Measurements from ENCODE around the gene C2orf76.
"Not testable (repeated sequence)": the region's sequence is repeated elsewhere in the genome, so short reads cannot be mapped to it uniquely, and the experiment has no call there.

C2orf76 gene

GRCh38 chr2:119278946-119279345 is 87.7 kb downstream of the C2orf76 start:
- Histone ChIP-seq H3K27me3 (replicated peaks; ENCODE audit: control insufficient read depth, insufficient read depth, low read length, poor library complexity, severe bottlenecking) (no peaks in the 10 kb centered on the region), H3K36me3 (ENCODE audit: control insufficient read depth, insufficient read depth, low read length) (no peaks in the 10 kb centered on the region), H3K4me3 (ENCODE audit: insufficient read depth, low read depth, low read length, poor library complexity, severe bottlenecking) (no peak overlapping the region), H3K4me1 (ENCODE audit: control insufficient read depth, insufficient read depth, low read length, poor library complexity, severe bottlenecking) (no peaks in the 10 kb centered on the region), H3K27ac (ENCODE audit: insufficient read depth, low read length, poor library complexity, severe bottlenecking) (no peak overlapping the region), H3K9me3 (ENCODE audit: control insufficient read depth, low read length) (no peaks in the 10 kb centered on the region)
- no peak for DNase-seq

- not testable (repeated sequence) for H3K27me3 ChIP-seq (replicated peaks; ENCODE audit: control insufficient read depth, insufficient read depth, low read length, poor library complexity, severe bottlenecking); DNase-seq; H3K9me3 ChIP-seq (ENCODE audit: control insufficient read depth, low read length); H3K4me3 ChIP-seq (ENCODE audit: insufficient read depth, low read depth, low read length, poor library complexity, severe bottlenecking); H3K36me3 ChIP-seq (ENCODE audit: control insufficient read depth, insufficient read depth, low read length); H3K4me1 ChIP-seq (ENCODE audit: control insufficient read depth, insufficient read depth, low read length, poor library complexity, severe bottlenecking); H3K27ac ChIP-seq (ENCODE audit: insufficient read depth, low read length, poor library complexity, severe bottlenecking)
Measured at GRCh38 chr2:119278385-119278784, 88.2 kb downstream of the C2orf76 start.

GRCh38 chr2:119276864-119277263 is 89.8 kb downstream of the C2orf76 start:
- H3K9me3 ChIP-seq (ENCODE audit: control insufficient read depth, low read length): no peaks in the 10 kb centered on the region
- no peaks in the 10 kb centered on the region for H3K4me1 ChIP-seq (ENCODE audit: control insufficient read depth, insufficient read depth, low read length, poor library complexity, severe bottlenecking)
- no peak overlapping the region for H3K27ac ChIP-seq (ENCODE audit: insufficient read depth, low read length, poor library complexity, severe bottlenecking)
- H3K27me3 ChIP-seq (replicated peaks; ENCODE audit: control insufficient read depth, insufficient read depth, low read length, poor library complexity, severe bottlenecking): no peaks in the 10 kb centered on the region
- no peak for DNase-seq
- H3K36me3 ChIP-seq (ENCODE audit: control insufficient read depth, insufficient read depth, low read length): no peaks in the 10 kb centered on the region
- H3K4me3 ChIP-seq (ENCODE audit: insufficient read depth, low read depth, low read length, poor library complexity, severe bottlenecking): no peak overlapping the region

GRCh38 chr2:119267604-119268003 is 99.0 kb downstream of the C2orf76 start:
- Histone ChIP-seq H3K27me3 (replicated peaks; ENCODE audit: control insufficient read depth, insufficient read depth, low read length, poor library complexity, severe bottlenecking) (no peaks in the 10 kb centered on the region), H3K4me1 (ENCODE audit: control insufficient read depth, insufficient read depth, low read length, poor library complexity, severe bottlenecking) (no peaks in the 10 kb centered on the region), H3K36me3 (ENCODE audit: control insufficient read depth, insufficient read depth, low read length) (no peaks in the 10 kb centered on the region), H3K4me3 (ENCODE audit: insufficient read depth, low read depth, low read length, poor library complexity, severe bottlenecking) (no peak overlapping the region), H3K27ac (ENCODE audit: insufficient read depth, low read length, poor library complexity, severe bottlenecking) (no peak overlapping the region), H3K9me3 (ENCODE audit: control insufficient read depth, low read length) (no peaks in the 10 kb centered on the region)
- no peak for DNase-seq

- H3K27me3 ChIP-seq (replicated peaks; ENCODE audit: control insufficient read depth, insufficient read depth, low read length, poor library complexity, severe bottlenecking): no peaks in the 10 kb centered on the region
- DNase-seq: no peak
- no peaks in the 10 kb centered on the region for H3K36me3 ChIP-seq (ENCODE audit: control insufficient read depth, insufficient read depth, low read length)
- H3K27ac ChIP-seq (ENCODE audit: insufficient read depth, low read length, poor library complexity, severe bottlenecking): no peak overlapping the region
- no peaks in the 10 kb centered on the region for H3K4me1 ChIP-seq (ENCODE audit: control insufficient read depth, insufficient read depth, low read length, poor library complexity, severe bottlenecking)
- no peaks in the 10 kb centered on the region for H3K9me3 ChIP-seq (ENCODE audit: control insufficient read depth, low read length)
- no peak overlapping the region for H3K4me3 ChIP-seq (ENCODE audit: insufficient read depth, low read depth, low read length, poor library complexity, severe bottlenecking)
Measured at GRCh38 chr2:119266091-119266589, 100.5 kb downstream of the C2orf76 start.

GRCh38 chr2:119265693-119266066 is 101.0 kb downstream of the C2orf76 start:
- Histone ChIP-seq H3K9me3 (ENCODE audit: control insufficient read depth, low read length) (no peaks in the 10 kb centered on the region), H3K27ac (ENCODE audit: insufficient read depth, low read length, poor library complexity, severe bottlenecking) (no peak overlapping the region), H3K27me3 (replicated peaks; ENCODE audit: control insufficient read depth, insufficient read depth, low read length, poor library complexity, severe bottlenecking) (no peaks in the 10 kb centered on the region), H3K4me1 (ENCODE audit: control insufficient read depth, insufficient read depth, low read length, poor library complexity, severe bottlenecking) (no peaks in the 10 kb centered on the region), H3K36me3 (ENCODE audit: control insufficient read depth, insufficient read depth, low read length) (no peaks in the 10 kb centered on the region), H3K4me3 (ENCODE audit: insufficient read depth, low read depth, low read length, poor library complexity, severe bottlenecking) (no peak overlapping the region)
- no peak for DNase-seq

- no peak overlapping the region for H3K27ac ChIP-seq (ENCODE audit: insufficient read depth, low read length, poor library complexity, severe bottlenecking)
- DNase-seq: no peak
- H3K9me3 ChIP-seq (ENCODE audit: control insufficient read depth, low read length): no peaks in the 10 kb centered on the region
- no peaks in the 10 kb centered on the region for H3K36me3 ChIP-seq (ENCODE audit: control insufficient read depth, insufficient read depth, low read length)
- H3K4me3 ChIP-seq (ENCODE audit: insufficient read depth, low read depth, low read length, poor library complexity, severe bottlenecking): no peak overlapping the region
- no peaks in the 10 kb centered on the region for H3K4me1 ChIP-seq (ENCODE audit: control insufficient read depth, insufficient read depth, low read length, poor library complexity, severe bottlenecking)
- H3K27me3 ChIP-seq (replicated peaks; ENCODE audit: control insufficient read depth, insufficient read depth, low read length, poor library complexity, severe bottlenecking): no peaks in the 10 kb centered on the region
Measured at GRCh38 chr2:119264781-119265692, 101.6 kb downstream of the C2orf76 start.

GRCh38 chr2:119263656-119264055 is 103.0 kb downstream of the C2orf76 start:
- H3K27me3 ChIP-seq (replicated peaks; ENCODE audit: control insufficient read depth, insufficient read depth, low read length, poor library complexity, severe bottlenecking): no peaks in the 10 kb centered on the region
- H3K4me3 ChIP-seq (ENCODE audit: insufficient read depth, low read depth, low read length, poor library complexity, severe bottlenecking): no peak overlapping the region
- no peaks in the 10 kb centered on the region for H3K36me3 ChIP-seq (ENCODE audit: control insufficient read depth, insufficient read depth, low read length)
- no peaks in the 10 kb centered on the region for H3K4me1 ChIP-seq (ENCODE audit: control insufficient read depth, insufficient read depth, low read length, poor library complexity, severe bottlenecking)
- no peak overlapping the region for H3K27ac ChIP-seq (ENCODE audit: insufficient read depth, low read length, poor library complexity, severe bottlenecking)
- no peak for DNase-seq
- H3K9me3 ChIP-seq (ENCODE audit: control insufficient read depth, low read length): no peaks in the 10 kb centered on the region

- Histone ChIP-seq H3K4me1 (ENCODE audit: control insufficient read depth, insufficient read depth, low read length, poor library complexity, severe bottlenecking) (no peaks in the 10 kb centered on the region), H3K4me3 (ENCODE audit: insufficient read depth, low read depth, low read length, poor library complexity, severe bottlenecking) (no peak overlapping the region), H3K36me3 (ENCODE audit: control insufficient read depth, insufficient read depth, low read length) (no peaks in the 10 kb centered on the region), H3K27ac (ENCODE audit: insufficient read depth, low read length, poor library complexity, severe bottlenecking) (no peak overlapping the region), H3K9me3 (ENCODE audit: control insufficient read depth, low read length) (no peaks in the 10 kb centered on the region), H3K27me3 (replicated peaks; ENCODE audit: control insufficient read depth, insufficient read depth, low read length, poor library complexity, severe bottlenecking) (no peaks in the 10 kb centered on the region)
- DNase-seq: no peak
Measured at GRCh38 chr2:119263025-119263424, 103.6 kb downstream of the C2orf76 start.

GRCh38 chr2:119261493-119262225 is 105.0 kb downstream of the C2orf76 start:
- Histone ChIP-seq H3K27me3 (replicated peaks; ENCODE audit: control insufficient read depth, insufficient read depth, low read length, poor library complexity, severe bottlenecking) (no peaks in the 10 kb centered on the region), H3K9me3 (ENCODE audit: control insufficient read depth, low read length) (no peaks in the 10 kb centered on the region), H3K36me3 (ENCODE audit: control insufficient read depth, insufficient read depth, low read length) (no peaks in the 10 kb centered on the region), H3K27ac (ENCODE audit: insufficient read depth, low read length, poor library complexity, severe bottlenecking) (no peak overlapping the region), H3K4me3 (ENCODE audit: insufficient read depth, low read depth, low read length, poor library complexity, severe bottlenecking) (no peak overlapping the region), H3K4me1 (ENCODE audit: control insufficient read depth, insufficient read depth, low read length, poor library complexity, severe bottlenecking) (no peaks in the 10 kb centered on the region)
- no peak for DNase-seq
